HFFc6 (cell line): ENCODE results near the gene SYNE2. TPM values are rescaled to one million over a fixed set of nuclear protein-coding genes. Genes with fewer than 3 reads are reported as not detected.
"Not testable (repeated sequence)": the region's sequence is repeated elsewhere in the genome, so short reads cannot be mapped to it uniquely, and the experiment has no call there.

Source experiments
- DNase-seq: peaks from one replicate; pipeline ENCODE4 v3.0.0-alpha.2; 2018
- H3K27ac Mint-ChIP-seq: 2 replicates; pipeline ENCODE4 v1.8.0; 2020; ENCODE audit warnings: mild to moderate bottlenecking, mixed read lengths
- H3K27me3 Mint-ChIP-seq: 2 replicates; pipeline ENCODE4 v1.8.0; 2021; ENCODE audit warnings: mild to moderate bottlenecking, moderate library complexity, mixed read lengths; ENCODE audit not compliant: insufficient read depth
- H3K36me3 Mint-ChIP-seq: 2 replicates; pipeline ENCODE4 v1.8.0; 2021; ENCODE audit warnings: low read depth, mixed read lengths
- H3K4me1 Mint-ChIP-seq: 2 replicates; pipeline ENCODE4 v1.8.0; 2020; ENCODE audit warnings: low read depth, mixed read lengths
- H3K4me3 Mint-ChIP-seq: 2 replicates; pipeline ENCODE4 v1.8.0; 2020; ENCODE audit warnings: mild to moderate bottlenecking, moderate library complexity, mixed read lengths
- H3K9me3 Mint-ChIP-seq: 2 replicates; pipeline ENCODE4 v1.8.0; 2020; ENCODE audit warnings: mild to moderate bottlenecking, mixed read lengths
- CTCF ChIP-seq: fragments of 200-600 bp; sonication (generic); IDR thresholded peaks from 2 replicates; pipeline ENCODE4 v1.5.0; 2021; ENCODE audit warnings: antibody characterized with exemption, mild to moderate bottlenecking
- total RNA-seq, 6 experiments: library from RNA; stranded (reverse); fragmentation: NEBNext Ultra II Directional; extraction: Animal tissue kit (Norgen Biotek cat#: 25700); gene quantifications; 2 replicates in 1 of 6; 3 replicates in 5 of 6; pipeline ENCODE4 v1.2.3, GENCODE V29; 2021

SYNE2 gene
- total RNA-seq, 6 experiments from 2014 or later = 2.9 to 6.6 (median 6.2) TPM

GRCh38 chr14:64170181-64170580 is 317.4 kb downstream of the SYNE2 start:
- H3K4me1 Mint-ChIP-seq = peaks cover 2% of the 10 kb centered on the region; the same call in 1 of the 2 replicates
- no peak overlapping the region for H3K27ac Mint-ChIP-seq
- no peaks in the 10 kb centered on the region for H3K36me3 Mint-ChIP-seq
- H3K27me3 Mint-ChIP-seq = peaks cover 4% of the 10 kb centered on the region; the same call in 1 of the 2 replicates
- DNase-seq = no peak
- no peak overlapping the region for H3K4me3 Mint-ChIP-seq
- no peaks in the 10 kb centered on the region for H3K9me3 Mint-ChIP-seq
- TF ChIP-seq CTCF = no peak

DNA sequence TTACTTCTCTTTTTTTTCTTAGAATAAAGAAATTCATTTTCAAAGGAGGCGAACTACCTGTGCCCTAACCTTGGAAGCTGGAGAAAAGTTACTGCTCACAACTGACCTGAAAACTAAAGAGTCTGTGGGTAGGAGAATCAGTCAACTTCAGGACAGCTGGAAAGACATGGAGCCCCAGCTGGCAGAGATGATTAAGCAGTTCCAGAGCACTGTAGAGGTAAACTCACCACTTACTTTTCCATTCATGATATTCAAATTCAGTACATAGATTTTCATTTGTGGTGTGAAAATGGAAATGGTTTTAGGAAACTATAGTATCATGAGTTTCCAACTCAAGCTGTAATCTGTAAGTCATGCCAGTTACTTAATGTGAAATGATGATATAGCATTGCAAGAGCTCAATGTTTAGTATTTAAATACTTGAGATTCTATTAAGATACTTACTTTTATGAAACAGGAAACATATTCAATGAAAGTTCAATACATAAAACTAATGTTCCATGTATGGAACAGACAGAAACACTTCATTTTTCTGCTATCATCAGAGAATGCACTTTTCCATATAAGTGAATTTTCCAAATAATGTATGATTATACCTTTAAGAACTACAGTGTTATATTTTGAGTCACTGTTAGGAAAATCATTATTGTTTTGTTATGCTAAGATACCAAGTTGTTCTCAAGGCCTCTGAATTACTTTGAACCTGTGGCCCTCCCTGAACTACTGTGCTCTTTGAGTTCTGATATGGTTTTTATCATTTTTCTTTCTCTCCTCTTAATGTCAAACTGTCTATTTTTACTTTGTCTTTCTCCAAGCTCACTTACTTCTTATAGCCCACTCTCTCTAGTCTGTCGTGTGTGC is 322.3 kb downstream of the SYNE2 start:
- H3K4me1 Mint-ChIP-seq = no peaks in the 10 kb centered on the region
- no peak overlapping the region for H3K4me3 Mint-ChIP-seq
- H3K27ac Mint-ChIP-seq = no peak overlapping the region
- no peaks in the 10 kb centered on the region for H3K36me3 Mint-ChIP-seq
- H3K27me3 Mint-ChIP-seq = peaks cover 4% of the 10 kb centered on the region; the same call in 1 of the 2 replicates
- no peaks in the 10 kb centered on the region for H3K9me3 Mint-ChIP-seq
- no peak for TF ChIP-seq CTCF
- no peak for DNase-seq

- Mint-ChIP-seq H3K4me1 (no peaks in the 10 kb centered on the region), H3K27ac (no peak overlapping the region), H3K9me3 (no peaks in the 10 kb centered on the region), H3K4me3 (no peak overlapping the region), H3K36me3 (no peaks in the 10 kb centered on the region), H3K27me3 (peaks cover 4% of the 10 kb centered on the region; the same call in 1 of the 2 replicates)
- DNase-seq = no peak
- no peak for TF ChIP-seq CTCF
Measured at GRCh38 chr14:64176330-64176729, 323.5 kb downstream of the SYNE2 start.

GRCh38 chr14:64178814-64179213 is 326.0 kb downstream of the SYNE2 start:
- TF ChIP-seq CTCF = no peak
- Mint-ChIP-seq H3K9me3 (no peaks in the 10 kb centered on the region), H3K36me3 (no peaks in the 10 kb centered on the region), H3K4me3 (no peak overlapping the region), H3K4me1 (no peaks in the 10 kb centered on the region), H3K27ac (no peak overlapping the region), H3K27me3 (no peaks in the 10 kb centered on the region)
- DNase-seq = no peak

DNA sequence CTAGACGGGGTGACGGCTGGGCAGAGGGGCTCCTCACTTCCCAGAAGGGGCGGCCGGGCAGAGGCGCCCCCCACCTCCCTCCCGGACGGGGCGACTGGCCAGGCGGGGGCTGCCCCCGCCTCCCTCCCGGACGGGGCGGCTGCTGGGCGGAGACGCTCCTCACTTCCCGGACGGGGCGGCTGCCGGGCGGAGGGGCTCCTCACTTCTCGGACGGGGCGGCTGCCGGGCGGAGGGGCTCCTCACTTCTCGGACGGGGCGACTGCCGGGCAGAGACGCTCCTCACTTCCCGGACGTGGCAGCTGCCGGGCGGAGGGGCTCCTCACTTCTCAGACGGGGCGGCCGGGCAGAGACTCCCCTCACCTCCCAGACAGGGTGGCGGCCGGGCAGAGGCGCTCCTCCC is 330.1 kb downstream of the SYNE2 start:
- H3K27ac Mint-ChIP-seq, H3K9me3 Mint-ChIP-seq: not testable (repeated sequence)

DNA sequence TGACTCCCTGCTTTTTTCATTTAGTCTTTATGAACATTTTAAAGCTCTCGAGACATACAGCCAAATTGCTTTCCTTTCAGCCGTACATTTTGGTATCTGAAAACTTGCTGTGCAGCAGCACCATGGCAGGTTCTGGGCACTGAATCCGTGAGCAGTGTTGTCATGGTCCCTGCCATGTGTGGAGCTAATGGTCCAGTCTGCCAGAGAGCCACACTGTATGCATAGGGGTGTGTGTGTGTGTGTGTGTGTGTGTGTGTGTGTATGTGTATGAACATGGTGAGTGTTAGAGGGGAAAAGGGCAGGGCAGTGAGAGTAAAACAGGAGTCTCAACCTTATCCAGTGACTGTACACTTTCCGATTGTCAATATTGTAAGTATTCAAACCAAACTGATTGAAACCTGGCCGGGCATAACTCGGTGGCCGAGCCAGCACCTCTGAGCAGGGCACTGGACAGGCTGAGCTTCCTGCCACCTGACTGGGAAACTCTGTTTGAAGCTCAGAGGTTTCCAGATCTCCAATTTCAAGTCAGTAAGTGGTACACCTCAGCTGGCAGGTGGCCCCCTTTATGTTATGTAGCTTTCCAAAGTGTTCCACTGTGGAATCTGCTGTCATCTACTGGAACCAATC is 331.4 kb downstream of the SYNE2 start:
- H3K4me1 Mint-ChIP-seq = no peaks in the 10 kb centered on the region; the same call in 1 of the 2 replicates
- no peaks in the 10 kb centered on the region for H3K9me3 Mint-ChIP-seq
- no peak overlapping the region for H3K4me3 Mint-ChIP-seq
- no peak for DNase-seq
- no peaks in the 10 kb centered on the region for H3K27me3 Mint-ChIP-seq
- H3K36me3 Mint-ChIP-seq = no peaks in the 10 kb centered on the region
- H3K27ac Mint-ChIP-seq = no peak overlapping the region
- no peak for TF ChIP-seq CTCF

More for the DNA sequence above, 330.1 kb downstream of the SYNE2 start:
- DNase-seq, H3K4me1 Mint-ChIP-seq, H3K36me3 Mint-ChIP-seq, H3K27me3 Mint-ChIP-seq, H3K4me3 Mint-ChIP-seq: not testable (repeated sequence)
